SK-N-MC (cell line): ENCODE measurements around the gene HAUS1.

Source experiments
- EZH2 ChIP-seq: fragments of 200-600 bp; sonication (generic); IDR thresholded peaks from one replicate; pipeline ENCODE4 v1.6.1; 2017; ENCODE audit warnings: antibody characterized with exemption
- POLR2AphosphoS5 ChIP-seq: IDR thresholded peaks from 2 replicates; pipeline ENCODE4 v1.6.1; 2012; ENCODE audit warnings: mild to moderate bottlenecking, low read depth, low read length, borderline replicate concordance

DNA sequence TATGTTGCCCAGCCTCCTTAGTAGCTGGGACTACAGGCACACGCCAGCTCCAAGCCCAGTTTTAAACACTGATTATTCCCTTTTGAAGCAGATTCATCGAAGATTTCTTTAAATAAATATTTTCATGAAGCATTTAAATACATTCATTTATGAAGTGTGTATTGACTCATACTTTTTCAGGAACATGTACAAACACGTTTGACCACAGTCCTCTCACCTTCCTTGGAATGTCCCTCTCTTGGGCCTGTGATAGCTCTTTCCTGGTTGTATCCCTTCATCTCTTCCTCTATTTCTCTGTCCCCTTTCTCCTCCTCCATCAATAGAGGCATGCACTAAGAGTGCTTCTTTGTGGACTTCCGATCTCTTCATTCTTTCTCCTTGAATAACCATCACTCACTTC is 34.7 kb upstream of the HAUS1 start:
- no peak for TF ChIP-seq EZH2
- TF ChIP-seq POLR2AphosphoS5, result no peak
